ENCODE measurements around the gene GRIK5.

GRIK5 gene

DNA sequence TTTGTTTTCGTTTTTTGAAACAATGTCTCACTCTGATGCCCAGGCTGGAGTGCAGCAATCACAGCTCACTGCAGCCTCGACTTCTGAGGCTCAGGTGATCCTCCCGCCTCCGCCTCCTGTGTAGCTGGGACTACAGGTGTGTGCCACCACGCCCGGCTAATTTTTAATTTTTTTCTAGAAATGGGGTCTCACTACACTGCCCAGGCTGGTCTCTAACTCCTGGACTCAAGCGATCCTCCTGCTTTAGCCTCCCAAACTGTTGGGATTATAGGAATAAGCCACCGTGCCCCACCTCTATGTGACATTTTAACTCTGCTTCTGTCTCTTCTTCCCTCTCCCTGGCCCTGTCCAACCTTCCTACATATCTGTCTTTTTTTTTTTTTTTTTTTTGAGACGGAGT, 81.1 kb downstream of the GRIK5 start:
- no peak for DNase-seq (ENCODE audit: low spot score)

DNA sequence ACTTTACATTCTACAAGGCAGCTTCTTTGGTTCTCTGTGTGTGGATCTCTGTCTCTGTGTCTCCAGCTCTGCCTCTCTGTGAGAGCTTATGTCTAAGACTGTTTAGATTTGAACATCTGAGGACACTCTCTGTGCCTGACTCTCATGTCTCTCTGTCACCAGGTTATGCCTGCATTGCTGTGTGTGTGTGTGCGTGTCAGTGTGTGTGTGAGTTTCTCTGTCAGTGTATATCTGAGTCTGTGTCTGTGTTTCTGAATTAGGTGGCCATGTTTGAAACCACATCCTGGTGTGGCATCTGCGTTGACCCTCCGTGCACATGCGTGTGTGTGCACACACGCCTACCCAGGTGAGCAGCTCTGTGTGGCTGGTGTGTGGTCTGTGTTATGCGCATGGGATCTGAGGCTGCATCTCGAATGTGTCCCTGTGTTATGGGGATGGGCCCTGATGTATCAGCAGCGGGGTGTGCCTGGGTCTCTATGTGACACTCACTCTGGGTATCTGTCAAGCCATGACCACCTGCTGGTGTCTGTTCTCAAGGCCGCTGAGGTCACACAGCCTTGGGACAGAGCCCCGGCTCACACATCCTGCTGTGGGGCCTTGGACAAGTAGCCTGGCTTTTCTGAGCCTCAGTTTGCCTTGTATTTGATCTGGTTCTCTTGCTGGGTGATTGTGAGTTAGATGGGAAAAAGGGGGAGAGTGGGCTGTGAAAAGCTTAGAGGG, 82.7 kb downstream of the GRIK5 start:
- DNase-seq (ENCODE audit: low spot score), result no peak

DNA sequence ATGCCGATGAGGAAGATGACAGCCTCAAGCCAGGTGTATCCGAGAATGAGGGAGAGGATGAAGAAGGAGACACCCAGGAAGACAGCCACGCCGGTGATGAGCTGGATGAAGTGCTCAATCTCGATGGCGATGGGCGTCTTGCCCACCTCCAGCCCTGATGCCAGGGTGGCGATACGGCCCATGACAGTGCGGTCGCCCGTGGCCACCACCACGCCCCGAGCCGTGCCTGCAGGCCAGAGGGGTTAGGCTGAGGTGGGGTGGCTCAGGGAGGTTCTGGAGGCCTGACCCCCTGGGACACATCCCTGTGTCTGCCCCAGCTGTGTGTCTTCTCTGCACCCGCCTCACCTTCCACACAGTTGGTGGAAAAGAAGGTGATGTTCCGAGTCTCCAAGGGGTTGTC, 85.0 kb downstream of the GRIK5 start:
- no peak for DNase-seq (ENCODE audit: low spot score)

DNA sequence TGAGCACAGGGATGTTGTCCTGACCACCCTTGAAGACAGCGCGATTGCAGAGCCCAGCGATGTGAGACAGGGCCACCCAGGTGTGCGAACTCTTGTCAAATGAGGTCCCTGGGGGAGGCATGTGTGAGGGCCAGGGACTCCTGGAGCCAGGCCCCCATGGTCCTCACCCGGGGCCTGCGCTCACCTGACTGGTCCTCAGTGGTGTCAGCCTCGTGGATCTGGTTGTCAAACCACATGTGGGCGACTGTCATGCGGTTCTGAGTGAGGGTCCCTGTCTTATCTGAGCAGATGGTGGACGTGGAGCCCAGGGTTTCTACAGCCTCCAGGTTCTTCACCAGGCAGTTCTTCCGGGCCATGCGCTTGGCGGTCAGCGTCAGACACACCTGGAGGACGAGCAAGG, 88.3 kb downstream of the GRIK5 start:
- DNase-seq (ENCODE audit: low spot score), result no peak

- DNase-seq (ENCODE audit: low spot score), result no peak
These were observed 91.5 kb downstream of the GRIK5 start for GRCh38 chr19:41978470-41978869.

- no peak for DNase-seq (ENCODE audit: low spot score)
These were observed 92.1 kb downstream of the GRIK5 start for GRCh38 chr19:41977916-41978315.

DNA sequence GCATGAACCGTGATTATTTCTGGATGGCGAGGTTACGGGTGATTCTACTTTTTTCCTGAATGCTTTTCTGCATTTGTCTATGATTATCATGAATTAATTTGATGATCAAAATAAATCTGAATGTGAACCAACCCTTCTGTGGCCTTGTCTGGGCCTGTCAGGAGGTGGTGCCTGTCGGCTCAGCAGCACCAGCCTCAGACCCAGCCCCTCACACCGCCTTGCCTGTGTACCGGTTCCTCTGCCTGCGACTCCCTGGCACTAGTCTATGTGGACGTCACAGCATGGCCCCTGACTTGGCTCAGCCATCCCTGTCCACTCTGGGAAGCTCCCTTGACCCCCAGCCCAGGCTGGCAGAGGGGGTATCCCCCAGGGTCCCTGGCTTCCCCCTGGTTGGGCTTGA, 95.4 kb downstream of the GRIK5 start:
- DNase-seq (ENCODE audit: low spot score), result no peak

GRCh38 chr19:41971363-41971762, 98.6 kb downstream of the GRIK5 start:
- DNase-seq (ENCODE audit: low spot score), result no peak

GRCh38 chr19:41969772-41970458, 100.1 kb downstream of the GRIK5 start:
- no peak for DNase-seq (ENCODE audit: low spot score)

GRCh38 chr19:41968751-41969595, 101.0 kb downstream of the GRIK5 start:
- DNase-seq (ENCODE audit: low spot score), result no peak

DNA sequence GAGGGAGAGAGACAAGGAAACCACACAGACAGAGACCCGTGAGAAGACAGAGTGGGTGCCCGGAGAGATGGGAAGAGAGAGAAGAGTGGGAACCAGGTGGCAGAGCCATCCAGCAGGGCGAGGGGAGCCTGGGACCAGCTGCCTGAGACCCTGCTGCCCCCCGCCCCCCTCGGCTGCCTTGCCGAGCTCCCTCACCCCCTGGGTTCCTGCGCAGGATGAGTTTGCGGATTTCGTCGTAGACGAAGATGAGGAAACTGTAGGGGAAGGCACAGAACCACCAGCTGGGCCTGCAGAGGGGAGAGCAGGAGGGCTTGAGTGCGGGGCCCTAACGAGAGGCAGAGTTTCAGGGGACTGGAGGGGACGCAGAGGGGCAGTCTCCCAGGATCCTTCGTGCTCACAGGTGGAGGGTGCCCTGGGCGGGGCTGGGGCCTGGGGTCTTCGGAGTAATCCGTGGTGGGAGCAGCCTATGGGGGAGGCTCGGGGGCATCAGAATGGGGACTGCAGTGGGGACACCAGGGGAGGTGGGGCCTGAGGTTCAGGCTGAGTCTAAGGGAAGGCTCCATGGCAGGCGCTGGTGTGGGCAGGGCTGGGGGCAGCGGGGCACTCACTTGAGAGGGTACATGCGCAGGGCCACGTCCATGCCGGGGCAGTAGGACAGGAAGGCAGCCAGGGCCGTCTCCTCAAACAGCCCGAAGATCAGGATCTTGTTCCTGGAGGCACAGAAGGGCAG, 102.8 kb downstream of the GRIK5 start:
- DNase-seq (ENCODE audit: low spot score), result no peak

- DNase-seq (ENCODE audit: low spot score), result no peak
These were observed 104.9 kb downstream of the GRIK5 start for GRCh38 chr19:41965106-41965505.

DNA sequence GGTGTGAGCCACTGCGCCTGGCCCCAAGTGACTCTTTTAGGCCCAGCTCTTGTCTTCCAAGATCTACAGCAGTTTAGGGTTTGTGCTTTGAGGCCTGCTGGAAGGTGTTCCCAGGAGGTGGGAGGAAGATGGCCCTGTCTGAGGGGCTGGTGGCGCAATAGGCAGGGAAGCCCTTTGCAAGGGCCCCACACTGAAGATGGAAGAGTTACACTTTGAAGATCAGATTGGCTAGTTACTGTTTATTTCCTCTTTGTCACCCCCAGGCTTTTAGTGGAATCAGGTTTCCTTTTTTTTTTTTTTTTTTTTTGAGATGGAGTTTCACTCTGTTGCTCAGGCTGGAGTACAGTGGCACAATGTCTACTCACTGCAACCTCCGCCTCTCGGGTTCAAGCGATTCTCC, 109.0 kb downstream of the GRIK5 start:
- DNase-seq (ENCODE audit: low spot score), result no peak

GRCh38 chr19:41959056-41960053, 110.7 kb downstream of the GRIK5 start, which contains the start of gene RABAC1:
RABAC1 (minus strand) TSS chr19:41959321; CDS start chr19:41959292, 29 bp downstream.
- DNase-seq (ENCODE audit: low spot score), result peak; percentile 90

DNA sequence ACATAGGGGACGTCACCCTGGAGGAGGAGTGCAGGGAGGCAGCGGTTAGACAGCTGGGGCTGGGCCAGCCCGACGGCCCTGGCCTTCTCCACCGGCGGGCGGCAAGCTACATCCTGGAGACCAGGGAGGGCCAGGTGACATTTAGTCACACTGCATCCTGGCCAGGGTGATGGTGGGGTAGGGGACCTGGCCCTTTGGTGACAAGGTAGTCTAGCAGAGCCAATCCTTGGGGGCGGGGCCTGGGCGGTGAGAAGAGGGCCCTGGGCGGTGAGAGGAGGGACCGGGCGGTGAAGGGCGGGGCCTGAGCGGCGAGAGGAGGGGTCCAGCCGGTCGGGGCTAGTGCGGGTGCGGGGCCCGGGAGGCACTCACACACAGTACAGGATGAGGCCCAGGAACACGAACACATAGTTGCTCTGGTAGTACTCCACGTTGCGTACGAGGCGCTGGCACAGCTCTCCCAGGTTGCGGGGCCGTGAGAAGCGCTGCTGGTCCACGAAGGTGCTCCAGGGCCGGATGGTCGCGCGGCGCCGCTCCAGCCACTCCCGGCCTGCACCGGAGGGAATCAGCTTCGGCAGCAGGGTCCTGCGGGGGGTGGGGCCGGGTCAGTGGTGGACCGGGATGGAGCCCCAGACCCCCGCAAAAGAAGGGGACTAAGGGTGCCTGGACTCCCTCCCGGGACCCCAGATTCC, 111.5 kb downstream of the GRIK5 start:
- peak; percentile 76 for DNase-seq (ENCODE audit: low spot score)

GRCh38 chr19:41957838-41958366, 112.1 kb downstream of the GRIK5 start:
- DNase-seq (ENCODE audit: low spot score), result peak; percentile 93

DNA sequence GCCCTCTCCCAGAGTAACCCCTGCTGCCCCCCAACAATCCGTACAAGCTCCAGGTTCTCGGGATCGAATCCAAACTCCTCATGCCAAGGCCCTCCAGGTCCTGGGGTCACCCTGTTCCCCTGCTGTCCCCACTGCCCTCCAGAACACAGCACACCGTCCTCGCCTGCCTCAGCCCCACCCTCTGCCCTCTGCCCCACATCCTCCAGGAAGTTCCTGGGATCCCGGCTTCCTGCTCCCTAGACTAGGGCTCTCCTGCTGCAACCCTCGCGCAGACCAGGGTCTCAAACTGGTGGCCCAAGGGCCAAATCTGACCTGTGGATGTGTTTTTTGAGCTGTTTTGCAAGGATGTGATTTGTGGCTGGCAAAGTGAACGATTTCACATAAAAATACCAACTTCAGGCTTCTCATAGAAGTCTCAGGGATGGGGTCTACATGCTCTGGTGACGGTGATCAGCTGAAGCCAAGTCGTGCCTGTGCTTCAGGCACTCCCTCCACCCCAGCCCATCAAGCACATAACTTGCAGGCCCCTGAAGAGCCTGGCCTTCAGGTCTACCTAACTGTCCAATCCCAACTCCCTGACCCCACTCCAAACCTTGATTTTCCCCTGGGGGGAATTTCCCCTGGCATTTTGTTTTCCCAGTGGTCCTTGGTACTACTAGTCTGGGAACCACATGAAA, 112.7 kb downstream of the GRIK5 start:
- DNase-seq (ENCODE audit: low spot score), result no peak

GRCh38 chr19:41956621-41957020, 113.4 kb downstream of the GRIK5 start:
- no peak for DNase-seq (ENCODE audit: low spot score)

- no peak for DNase-seq (ENCODE audit: low spot score)
These were observed 114.5 kb downstream of the GRIK5 start for GRCh38 chr19:41955521-41955920.

All from kidney tubule cell (primary cell).